KBM-7 (cell line): ENCODE measurements around the gene FSTL1.
A peak's percentile ranks its signal among the peaks of the same experiment; 100 is the strongest.
"Not testable (repeated sequence)": the region's sequence is repeated elsewhere in the genome, so short reads cannot be mapped to it uniquely, and the experiment has no call there.

ENCODE experiments used
- DNase-seq: peaks from one replicate; pipeline ENCODE4 v3.0.0-alpha.2; 2015
- in situ Hi-C: fragments of 300-500 bp; cut with MboI; formaldehyde crosslinking; loops from 2 replicates; pipeline ENCODE4 v1.14.3; 2020; ENCODE audit warnings: low sequenced_read_pairs, low pct_unique_long_range_greater_than_20kb, mixed read lengths

Gene FSTL1

DNA sequence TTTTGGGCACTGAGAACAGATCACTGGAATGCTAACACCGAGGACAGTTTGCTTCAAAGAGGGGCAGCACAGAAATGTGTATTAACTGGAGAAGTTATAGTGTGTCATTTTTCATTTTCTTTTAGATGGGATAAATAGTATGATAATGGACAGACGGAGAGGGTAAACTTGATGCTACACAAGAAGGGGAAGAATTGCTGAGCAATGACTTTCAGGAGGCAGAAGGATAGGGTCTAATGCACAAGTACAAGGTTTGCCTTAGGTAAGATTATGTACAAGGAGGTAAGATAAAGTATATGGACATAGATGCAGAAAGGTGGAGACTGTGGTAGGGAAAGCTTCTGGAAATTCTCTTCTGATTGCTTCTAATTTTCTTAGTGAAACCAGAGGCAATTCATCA lies 69.3 kb downstream of the FSTL1 start:
- no peak for DNase-seq
- in situ Hi-C loops: no loop called here

DNA sequence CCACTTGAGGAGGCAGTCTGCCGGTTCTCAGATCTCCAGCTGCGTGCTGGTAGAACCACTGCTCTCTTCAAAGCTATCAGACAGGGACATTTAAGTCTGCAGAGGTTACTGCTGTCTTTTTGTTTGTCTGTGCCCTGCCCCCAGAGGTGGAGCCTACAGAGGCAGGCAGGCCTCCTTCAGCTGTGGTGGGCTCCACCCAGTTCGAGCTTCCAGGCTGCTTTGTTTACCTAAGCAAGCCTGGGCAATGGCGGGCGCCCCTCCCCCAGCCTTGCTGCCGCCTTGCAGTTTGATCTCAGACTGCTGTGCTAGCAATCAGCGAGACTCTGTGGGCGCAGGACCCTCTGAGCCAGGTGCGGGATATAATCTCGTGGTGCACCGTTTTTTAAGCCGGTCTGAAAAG lies 72.8 kb downstream of the FSTL1 start:
- in situ Hi-C loops, DNase-seq: not testable (repeated sequence)

DNA sequence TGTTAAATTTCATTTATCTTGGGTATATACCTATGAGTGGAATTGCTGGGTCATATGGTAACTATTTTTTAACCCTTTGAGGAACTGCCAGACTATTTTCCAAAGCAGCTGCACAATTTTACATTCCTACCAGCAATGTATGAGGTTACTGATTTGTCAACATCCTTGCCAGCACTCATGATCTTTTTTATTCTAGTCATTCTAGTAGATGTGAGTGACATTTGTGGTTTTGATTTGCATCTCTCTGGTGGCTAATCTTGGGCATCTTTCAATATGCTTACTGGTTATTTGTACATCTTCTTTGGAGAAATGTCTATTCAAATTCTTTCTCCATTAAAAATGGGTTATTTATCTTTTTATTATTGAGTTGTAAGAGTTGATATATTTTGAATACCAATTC lies 80.3 kb downstream of the FSTL1 start:
- in situ Hi-C loops: no loop called here
- DNase-seq: no peak

GRCh38 chr3:120369037-120369467 lies 81.7 kb downstream of the FSTL1 start:
- in situ Hi-C loops: no loop called here

GRCh38 chr3:120368172-120368571 lies 82.6 kb downstream of the FSTL1 start:
- DNase-seq: no peak
- in situ Hi-C loops: no loop called here

More at GRCh38 chr3:120369037-120369467, 81.7 kb downstream of the FSTL1 start:
- no peak for DNase-seq

- in situ Hi-C loops: no loop called here
- no peak for DNase-seq
These were observed 86.0 kb downstream of the FSTL1 start for GRCh38 chr3:120364821-120365220.

DNA sequence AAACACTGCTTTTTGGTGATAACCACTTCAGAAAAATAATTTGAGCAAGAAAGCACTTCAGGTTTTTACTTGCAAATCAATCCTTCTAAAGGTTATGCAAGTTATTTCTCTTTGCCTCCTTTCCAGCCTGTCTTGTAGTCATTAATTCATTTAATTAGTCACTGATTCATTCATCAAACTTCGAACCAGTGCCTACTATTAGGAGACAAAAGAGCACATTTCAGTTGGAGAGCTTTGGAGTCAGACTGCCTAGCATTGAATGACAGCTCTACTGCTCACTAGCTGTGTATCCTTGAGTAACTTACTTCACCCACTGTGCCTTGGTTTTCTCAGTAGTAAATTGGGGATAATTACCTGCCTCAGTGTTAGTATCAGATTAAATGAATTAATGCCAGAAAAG lies 86.7 kb downstream of the FSTL1 start:
- in situ Hi-C loops: no loop called here
- no peak for DNase-seq

DNA sequence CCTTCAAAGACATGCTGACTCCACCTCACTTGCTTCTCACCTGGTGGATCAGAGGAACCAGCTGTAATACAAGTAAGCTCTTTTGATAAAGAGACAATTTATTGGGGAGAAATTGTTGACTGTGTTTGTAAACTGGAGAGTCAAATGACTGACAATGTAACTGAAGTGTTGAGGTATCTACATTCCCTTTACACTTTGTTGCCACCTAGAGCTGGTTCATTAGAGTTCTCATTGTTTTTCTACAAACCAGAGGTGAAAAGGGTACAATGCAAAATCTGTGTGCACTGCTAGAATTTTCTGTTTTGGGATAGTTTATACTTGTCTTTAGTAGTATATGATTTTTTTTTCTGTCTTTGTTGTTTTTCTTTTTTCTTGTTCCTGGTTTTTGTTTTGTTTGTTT lies 93.0 kb downstream of the FSTL1 start:
- in situ Hi-C loops: no loop called here
- DNase-seq: no peak

- DNase-seq: no peak
- in situ Hi-C loops: no loop called here
These were observed 95.3 kb downstream of the FSTL1 start for GRCh38 chr3:120355486-120355885.

- in situ Hi-C loops: no loop called here
- DNase-seq: no peak
These were observed 97.3 kb downstream of the FSTL1 start for GRCh38 chr3:120353463-120353862.

GRCh38 chr3:120352017-120352416 lies 98.8 kb downstream of the FSTL1 start:
- in situ Hi-C loops: no loop called here
- no peak for DNase-seq

- in situ Hi-C loops: no loop called here
- DNase-seq: peak; percentile 25
These were observed 100.3 kb downstream of the FSTL1 start for GRCh38 chr3:120350401-120350941.

DNA sequence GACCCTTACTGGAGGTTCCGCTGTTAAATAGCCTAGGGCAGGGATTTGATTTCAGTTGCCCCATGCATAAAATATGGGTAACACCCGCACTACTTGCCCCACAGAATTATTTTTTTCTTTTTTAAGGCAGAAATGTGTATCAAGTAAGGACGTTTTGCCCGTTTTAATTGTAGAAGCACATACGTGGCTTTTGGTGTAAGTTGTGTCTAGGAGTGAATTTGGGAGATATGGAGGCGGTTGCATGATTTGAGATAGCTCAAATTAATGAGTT lies 101.0 kb downstream of the FSTL1 start:
- in situ Hi-C loops: no loop called here
- DNase-seq: no peak

DNA sequence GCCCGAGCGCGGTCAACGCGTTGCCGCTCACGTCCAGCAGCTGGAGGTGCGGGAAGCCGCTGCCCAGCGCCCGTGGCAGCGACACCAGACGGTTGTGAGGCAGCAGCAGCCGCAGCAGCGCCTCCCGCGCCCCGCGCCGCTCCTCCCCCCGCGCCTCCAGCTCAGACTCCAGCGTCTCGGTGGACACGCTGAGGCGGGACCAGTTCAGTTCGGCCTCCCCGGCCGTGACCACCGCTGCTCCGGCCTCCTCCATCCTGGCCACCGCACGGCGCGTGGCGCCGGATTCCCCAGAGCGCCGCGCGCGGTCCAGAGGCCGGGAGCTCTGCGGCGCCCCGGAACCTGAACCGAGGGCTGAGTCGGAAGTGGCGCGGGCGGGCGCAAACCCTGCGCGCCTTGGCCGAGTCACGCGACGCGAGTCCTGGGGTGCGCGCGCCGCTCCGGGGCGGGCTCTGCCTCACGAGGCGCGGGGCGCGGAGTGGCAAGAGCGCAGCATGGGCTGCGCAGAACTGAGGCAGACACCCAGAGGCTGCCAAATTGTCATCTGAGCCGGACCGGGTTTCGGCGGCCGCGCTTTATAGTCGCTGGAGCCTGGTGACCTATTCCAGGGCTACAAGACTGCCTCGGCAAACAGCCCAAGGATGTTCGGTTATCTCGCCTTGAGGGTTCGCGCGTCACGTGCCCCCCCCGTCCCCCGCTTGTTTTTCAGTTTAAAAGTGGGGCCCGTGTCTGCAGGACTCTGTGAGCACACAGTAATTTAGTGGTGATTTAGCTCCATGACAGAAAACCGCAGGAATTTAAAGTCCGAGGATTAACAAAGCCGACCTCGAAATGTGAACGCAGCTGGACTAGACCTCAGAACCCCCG lies 101.6 kb downstream of the FSTL1 start, which contains the start of gene LRRC58:
TSS of gene LRRC58 (minus strand) at position 364 of the 864 bp plus-strand sequence. CDS start at position 253, 111 bp downstream.
- in situ Hi-C loops: no loop called here
- peak; percentile 91 for DNase-seq

- in situ Hi-C loops: no loop called here
- peak; percentile 65 for DNase-seq
These were observed 102.5 kb downstream of the FSTL1 start for GRCh38 chr3:120348065-120348990.

GRCh38 chr3:120344349-120344748 lies 106.4 kb downstream of the FSTL1 start:
- in situ Hi-C loops: no loop called here
- DNase-seq: peak; percentile 13
